ENCODE measurements around the gene DYNC1I1.

DYNC1I1 gene

GRCh38 chr7:96045181-96045580, 272.8 kb downstream of the DYNC1I1 start:
- no peak overlapping the region for H3K4me3 ChIP-seq (IDR thresholded peaks at IDR 0.05; ENCODE audit: insufficient read depth, low read depth, low read length)
- H4K20me1 ChIP-seq (ENCODE audit: insufficient read depth) = no peaks in the 10 kb centered on the region
- no peak overlapping the region for H3K27ac ChIP-seq
- H3K79me2 ChIP-seq (ENCODE audit: insufficient read depth, low read depth) = no peaks in the 10 kb centered on the region
- TF ChIP-seq CTCF (conservative IDR thresholded peaks at IDR 0.05; ENCODE audit: low read depth, low read length) = no peak
- no peak overlapping the region for H3K9ac ChIP-seq
- H3K4me2 ChIP-seq = no peak overlapping the region
- H2AFZ ChIP-seq (ENCODE audit: low read depth) = no peak overlapping the region
- H3K4me1 ChIP-seq (ENCODE audit: low read depth, poor library complexity, severe bottlenecking) = no peaks in the 10 kb centered on the region
- no peaks in the 10 kb centered on the region for H3K27me3 ChIP-seq (ENCODE audit: insufficient read depth, low read depth)
- H3K36me3 ChIP-seq (ENCODE audit: insufficient read depth) = no peaks in the 10 kb centered on the region

GRCh38 chr7:96045919-96046318, 273.6 kb downstream of the DYNC1I1 start:
- Histone ChIP-seq H3K79me2 (ENCODE audit: insufficient read depth, low read depth) (no peaks in the 10 kb centered on the region), H3K4me1 (ENCODE audit: low read depth, poor library complexity, severe bottlenecking) (no peaks in the 10 kb centered on the region), H3K4me2 (no peak overlapping the region), H3K36me3 (ENCODE audit: insufficient read depth) (no peaks in the 10 kb centered on the region), H3K27ac (no peak overlapping the region), H3K9ac (no peak overlapping the region), H4K20me1 (ENCODE audit: insufficient read depth) (no peaks in the 10 kb centered on the region), H2AFZ (ENCODE audit: low read depth) (no peak overlapping the region), H3K4me3 (IDR thresholded peaks at IDR 0.05; ENCODE audit: insufficient read depth, low read depth, low read length) (no peak overlapping the region), H3K27me3 (ENCODE audit: insufficient read depth, low read depth) (no peaks in the 10 kb centered on the region)
- no peak for TF ChIP-seq CTCF (conservative IDR thresholded peaks at IDR 0.05; ENCODE audit: low read depth, low read length)

DNA sequence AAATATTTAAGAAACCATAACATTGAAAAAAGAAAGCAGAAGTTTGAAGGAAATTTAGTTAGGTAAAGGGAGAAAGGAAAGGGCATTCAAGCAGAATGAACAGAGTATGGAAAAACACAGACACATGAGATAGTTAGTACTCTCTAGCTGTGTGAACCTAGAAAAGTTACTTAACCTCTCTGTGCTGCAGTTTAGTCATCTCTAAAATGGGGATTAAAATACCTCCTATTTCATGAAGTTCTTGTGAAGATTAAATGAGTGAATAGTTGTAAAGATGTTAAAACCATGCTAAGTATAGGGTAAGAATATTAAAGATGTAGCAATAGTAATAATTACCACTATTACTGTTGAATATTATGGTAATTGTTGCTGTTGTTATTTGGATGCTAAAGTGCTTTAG, 279.9 kb downstream of the DYNC1I1 start:
- Histone ChIP-seq H3K27me3 (ENCODE audit: insufficient read depth, low read depth) (no peaks in the 10 kb centered on the region), H3K36me3 (ENCODE audit: insufficient read depth) (no peaks in the 10 kb centered on the region), H3K4me2 (no peak overlapping the region), H2AFZ (ENCODE audit: low read depth) (no peak overlapping the region), H3K27ac (no peak overlapping the region), H3K4me1 (ENCODE audit: low read depth, poor library complexity, severe bottlenecking) (no peaks in the 10 kb centered on the region), H3K9ac (no peak overlapping the region), H3K4me3 (IDR thresholded peaks at IDR 0.05; ENCODE audit: insufficient read depth, low read depth, low read length) (no peak overlapping the region), H4K20me1 (ENCODE audit: insufficient read depth) (no peaks in the 10 kb centered on the region), H3K79me2 (ENCODE audit: insufficient read depth, low read depth) (no peaks in the 10 kb centered on the region)
- no peak for TF ChIP-seq CTCF (conservative IDR thresholded peaks at IDR 0.05; ENCODE audit: low read depth, low read length)

DNA sequence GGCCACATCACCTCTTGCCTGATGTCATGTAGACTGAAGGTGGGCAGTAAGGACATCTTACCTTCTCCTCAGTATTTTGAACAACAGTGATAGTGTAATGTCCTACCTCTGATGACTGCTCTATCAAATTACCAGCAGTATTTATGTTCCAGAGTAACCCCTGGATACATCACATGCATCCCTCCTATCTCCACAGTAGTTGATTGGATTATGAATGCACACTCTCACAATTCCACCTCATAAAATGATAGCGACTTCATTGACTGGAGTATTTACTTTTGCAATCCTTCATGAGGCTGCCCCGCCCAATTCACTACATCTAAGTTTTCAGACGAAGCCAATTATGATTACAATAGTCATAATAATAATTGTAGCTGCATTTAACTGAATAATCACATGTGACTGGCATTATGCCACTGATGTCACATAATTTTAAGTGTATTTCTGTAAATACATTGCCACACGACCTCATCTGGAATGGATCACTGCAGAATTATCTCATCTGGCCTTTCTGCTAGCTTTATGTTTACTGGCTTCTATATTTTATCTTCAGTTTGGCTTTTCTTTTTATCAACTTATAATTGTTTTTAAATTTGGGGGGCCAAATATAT, 280.6 kb downstream of the DYNC1I1 start:
- H3K79me2 ChIP-seq (ENCODE audit: insufficient read depth, low read depth) = no peaks in the 10 kb centered on the region

More for the DNA sequence above, 280.6 kb downstream of the DYNC1I1 start:
- Histone ChIP-seq H3K4me2 (no peak overlapping the region), H3K9ac (no peak overlapping the region), H3K27ac (no peak overlapping the region), H3K4me3 (IDR thresholded peaks at IDR 0.05; ENCODE audit: insufficient read depth, low read depth, low read length) (no peak overlapping the region), H3K36me3 (ENCODE audit: insufficient read depth) (no peaks in the 10 kb centered on the region), H4K20me1 (ENCODE audit: insufficient read depth) (no peaks in the 10 kb centered on the region), H3K4me1 (ENCODE audit: low read depth, poor library complexity, severe bottlenecking) (no peaks in the 10 kb centered on the region), H2AFZ (ENCODE audit: low read depth) (no peak overlapping the region), H3K27me3 (ENCODE audit: insufficient read depth, low read depth) (no peaks in the 10 kb centered on the region)
- no peak for TF ChIP-seq CTCF (conservative IDR thresholded peaks at IDR 0.05; ENCODE audit: low read depth, low read length)

All from KMS-11 (cell line).